GM19328 (cell line): ENCODE data around the gene FBH1.
"Not testable (repeated sequence)": the region's sequence is repeated elsewhere in the genome, so short reads cannot be mapped to it uniquely, and the experiment has no call there.

ENCODE experiments used
- ATAC-seq: cut with Tn5 transposase; IDR thresholded peaks from one replicate; pipeline ENCODE4 v1.9.1; 2021; ENCODE audit warnings: mild to moderate bottlenecking, moderate library complexity; ENCODE audit not compliant: unreplicated experiment

FBH1 gene

DNA sequence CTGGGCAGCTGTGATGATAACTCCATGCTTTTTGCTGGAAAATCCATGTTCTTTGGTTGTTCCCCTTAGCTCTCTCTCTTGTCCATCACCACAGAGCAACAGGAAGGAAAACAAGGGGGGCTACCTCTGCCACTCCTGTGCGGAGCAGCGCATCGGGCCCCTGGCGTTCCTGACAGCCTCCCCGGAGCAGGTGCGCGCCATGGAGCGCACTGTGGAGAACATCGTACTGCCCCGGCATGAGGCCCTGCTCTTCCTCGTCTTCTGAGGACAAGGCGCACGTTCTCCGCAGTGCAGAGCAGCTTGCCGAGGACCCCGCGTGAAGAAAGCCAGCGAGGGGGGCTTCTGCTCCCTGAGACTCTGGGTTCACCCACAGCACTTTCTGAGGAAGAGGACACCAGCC is 47.0 kb downstream of the FBH1 start:
- ATAC-seq, result no peak

DNA sequence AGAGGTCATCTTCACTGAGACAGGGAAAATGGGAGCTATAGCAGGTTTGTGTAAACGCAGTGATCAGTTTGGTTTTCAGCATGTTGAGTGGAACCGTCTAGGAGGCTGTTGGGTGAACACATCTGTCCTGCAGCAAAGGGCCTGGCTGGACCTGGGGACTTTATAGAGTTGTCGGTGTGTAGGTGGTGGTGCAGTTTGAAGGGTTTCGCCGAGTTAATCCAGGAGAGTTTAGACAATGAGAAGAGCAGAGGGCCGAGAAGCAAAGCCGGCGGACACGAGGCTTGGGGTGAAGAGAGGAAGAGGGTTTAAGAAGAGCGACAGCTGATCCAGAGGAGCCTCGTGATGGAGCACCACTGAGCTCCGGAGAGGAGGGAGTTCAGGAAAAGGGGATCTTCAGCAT is 48.2 kb downstream of the FBH1 start:
- ATAC-seq, result no peak

DNA sequence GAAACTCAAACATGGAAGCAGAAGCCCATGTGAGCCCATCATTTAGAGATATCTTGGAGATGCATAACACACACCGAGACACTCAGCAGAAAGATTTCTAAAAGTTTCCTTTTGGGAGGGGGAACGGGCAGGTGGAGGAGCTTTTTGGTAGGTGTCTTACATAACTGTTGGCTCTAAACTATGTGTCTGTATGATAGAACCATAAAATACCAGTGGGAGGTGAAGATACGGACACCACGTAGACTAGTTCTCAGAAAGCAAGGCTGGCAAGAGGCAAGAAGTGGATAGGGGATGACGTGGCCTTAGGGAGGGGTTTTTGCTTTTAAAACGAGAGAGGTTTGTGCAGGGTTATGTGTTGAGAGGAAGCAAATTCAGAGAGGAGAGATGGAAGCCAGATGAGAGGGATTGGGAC is 50.8 kb downstream of the FBH1 start:
- no peak for ATAC-seq

DNA sequence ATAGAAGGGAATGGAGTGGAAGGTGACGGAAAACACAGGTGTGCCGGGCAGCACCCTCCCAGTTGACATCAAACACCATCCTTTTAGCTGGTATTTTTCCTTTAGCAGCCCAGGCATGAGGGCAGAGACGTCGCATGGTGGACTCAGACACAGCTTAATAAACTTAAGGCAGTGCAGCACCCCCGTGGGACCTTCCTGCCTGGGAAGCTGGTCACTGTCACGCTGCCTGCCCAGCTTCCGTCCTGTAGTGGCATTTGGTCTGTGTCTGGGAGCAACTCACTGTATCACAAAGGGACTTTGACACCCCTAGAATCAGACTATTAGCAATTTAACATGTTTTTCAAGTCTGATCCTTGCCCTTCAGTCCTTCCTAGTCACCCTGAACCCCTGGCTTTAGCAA is 51.5 kb downstream of the FBH1 start:
- no peak for ATAC-seq

DNA sequence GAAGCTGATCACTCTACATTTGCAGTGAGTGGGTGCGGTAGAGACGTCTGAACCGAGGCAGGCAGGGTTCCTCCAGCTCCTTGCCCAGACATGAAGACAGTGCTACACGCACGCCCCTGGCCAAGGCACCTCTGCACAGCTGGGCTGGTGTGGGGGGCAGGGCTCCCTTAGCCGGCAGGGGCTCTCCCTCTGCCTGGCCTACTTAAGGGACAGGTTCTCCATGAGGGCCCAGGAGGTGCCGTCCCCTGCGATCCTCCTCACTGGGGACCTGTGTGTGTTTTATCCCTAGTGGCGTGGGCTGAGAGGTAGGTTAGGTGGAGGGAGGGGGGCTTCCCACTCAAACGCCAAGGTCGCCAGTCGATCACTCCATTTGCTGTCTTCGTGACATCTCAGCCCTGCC is 52.0 kb downstream of the FBH1 start:
- ATAC-seq, result no peak

DNA sequence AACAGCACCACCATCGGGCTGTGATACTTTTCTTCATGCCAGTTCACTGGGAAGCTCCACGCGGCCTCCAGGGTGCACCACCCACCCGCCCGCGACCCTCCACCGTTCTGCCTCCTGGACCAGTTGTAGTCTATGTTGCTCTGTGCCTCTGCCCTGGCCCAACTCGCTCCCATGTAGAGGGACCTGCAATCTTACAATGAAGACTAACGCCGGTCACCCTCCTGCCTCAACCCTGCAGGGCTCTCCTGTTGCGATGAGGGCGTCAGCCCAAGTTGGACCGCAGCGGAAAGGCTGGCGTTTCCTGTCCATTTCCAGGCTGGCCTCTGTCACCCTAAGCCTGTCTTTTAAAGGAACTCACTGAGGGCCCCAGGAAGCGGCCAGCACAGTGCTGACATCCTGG is 52.4 kb downstream of the FBH1 start:
- ATAC-seq, result no peak

DNA sequence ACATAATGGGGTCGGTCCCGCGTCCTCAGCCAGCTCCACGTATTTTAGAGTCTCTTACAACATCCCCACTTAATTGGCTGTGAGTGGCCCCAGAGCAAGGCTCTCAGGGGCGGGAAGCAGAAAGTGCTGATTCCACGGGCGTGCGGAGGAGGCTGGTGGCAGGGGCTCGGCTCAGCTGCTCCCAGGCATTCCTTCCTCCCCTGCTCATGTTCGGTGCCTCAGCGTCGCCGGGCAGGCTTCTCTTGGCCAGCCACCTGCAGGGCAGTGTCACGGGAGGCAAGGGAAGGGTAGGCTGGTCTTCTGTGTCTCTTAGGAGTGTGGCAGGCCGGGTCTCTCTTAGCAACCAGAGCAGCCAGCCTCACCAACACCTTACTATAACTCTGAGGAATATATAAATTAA is 53.5 kb downstream of the FBH1 start:
- ATAC-seq, result no peak

DNA sequence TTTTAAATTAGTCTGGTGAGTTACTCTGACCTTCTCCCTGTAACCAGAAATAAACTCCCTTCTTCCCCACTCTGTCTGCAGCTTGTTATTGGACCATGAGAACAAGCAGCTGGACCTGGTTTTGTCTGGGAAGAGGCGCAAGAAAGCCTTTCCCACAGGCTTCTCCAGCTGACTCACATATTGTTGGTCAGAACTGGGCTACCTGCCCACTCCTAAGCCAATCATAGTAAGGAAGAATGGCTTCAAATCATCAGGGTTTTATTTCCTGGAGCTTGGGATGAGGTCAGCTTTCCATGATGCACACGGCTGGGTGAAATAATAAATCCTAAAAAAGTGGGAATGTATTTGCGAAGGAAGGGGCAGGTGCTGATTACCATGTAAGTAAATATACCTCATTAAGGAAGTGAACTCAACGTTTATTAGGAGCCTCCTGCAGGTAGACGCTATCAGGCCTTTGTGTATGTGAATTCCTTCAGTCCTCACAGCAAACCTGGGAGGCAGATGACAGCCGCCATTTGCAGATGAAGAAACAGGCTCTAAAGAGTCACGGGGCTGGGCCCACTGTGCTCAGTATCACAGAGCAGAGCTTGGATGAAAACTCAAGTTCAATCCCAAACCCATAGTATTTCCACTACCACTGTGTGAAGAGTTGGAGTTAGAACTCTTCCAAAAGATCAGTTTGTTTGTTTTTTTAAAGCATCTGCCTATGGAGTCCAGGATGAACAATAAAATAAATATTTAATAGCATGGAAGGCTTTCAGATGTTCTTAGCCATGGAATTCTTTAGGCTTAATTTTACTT is 54.5 kb downstream of the FBH1 start:
- ATAC-seq, result no peak

DNA sequence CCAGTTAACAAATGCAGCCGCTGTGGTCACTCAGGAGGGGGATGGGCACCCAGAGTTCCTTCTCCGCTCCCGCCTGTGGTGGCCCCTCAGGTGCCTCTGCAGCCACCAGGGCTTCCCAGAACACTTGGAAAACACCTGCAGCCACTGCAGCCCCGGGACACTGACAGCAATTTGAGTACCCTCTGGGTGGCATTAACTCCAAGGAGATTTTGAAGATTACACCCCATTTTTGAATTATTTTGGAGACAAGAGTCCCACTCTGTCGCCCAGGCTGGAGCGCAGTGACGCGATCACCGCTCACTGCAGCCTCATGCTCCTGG is 55.1 kb downstream of the FBH1 start:
- no peak for ATAC-seq

DNA sequence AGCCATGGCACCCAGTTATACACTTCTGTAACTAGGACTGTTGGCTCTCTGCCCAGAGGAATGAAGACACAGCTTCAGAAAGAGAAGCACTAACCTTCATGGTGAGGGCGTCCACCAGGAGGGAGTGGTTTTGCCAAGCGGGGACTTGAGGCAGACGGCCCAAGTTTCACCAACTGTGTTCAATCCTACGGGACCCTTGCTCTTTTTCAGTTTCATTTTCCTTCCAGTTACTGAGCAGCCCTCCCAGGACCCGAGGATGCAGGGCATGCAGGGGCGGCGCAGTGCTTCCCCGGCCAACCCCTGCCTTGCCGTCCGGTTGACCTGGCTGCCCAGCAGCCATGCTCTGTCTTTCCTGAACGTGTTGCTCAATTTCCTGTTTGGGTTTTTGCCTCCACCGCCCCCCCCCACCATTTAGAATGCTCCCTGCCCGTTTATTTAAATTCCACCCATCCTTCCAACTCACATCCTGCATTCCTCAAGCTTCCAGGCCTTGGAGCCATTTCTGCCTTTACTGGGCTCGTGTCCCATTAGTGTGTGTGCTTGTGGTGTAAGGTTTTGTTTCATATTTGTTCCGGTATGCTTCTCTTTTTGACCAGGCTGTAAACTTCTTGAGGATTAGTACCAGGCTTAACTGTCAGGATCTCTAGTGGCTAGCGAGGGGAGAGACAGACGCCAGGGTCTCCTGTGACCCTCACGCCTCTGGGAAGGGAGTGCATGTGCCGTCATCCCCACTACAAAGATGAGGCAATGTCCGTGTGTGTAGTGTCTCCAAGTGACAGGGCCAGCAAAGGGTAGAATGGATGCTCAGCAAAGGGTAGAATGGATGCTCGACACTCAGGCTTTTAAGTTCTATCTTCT is 55.7 kb downstream of the FBH1 start:
- ATAC-seq, result no peak

DNA sequence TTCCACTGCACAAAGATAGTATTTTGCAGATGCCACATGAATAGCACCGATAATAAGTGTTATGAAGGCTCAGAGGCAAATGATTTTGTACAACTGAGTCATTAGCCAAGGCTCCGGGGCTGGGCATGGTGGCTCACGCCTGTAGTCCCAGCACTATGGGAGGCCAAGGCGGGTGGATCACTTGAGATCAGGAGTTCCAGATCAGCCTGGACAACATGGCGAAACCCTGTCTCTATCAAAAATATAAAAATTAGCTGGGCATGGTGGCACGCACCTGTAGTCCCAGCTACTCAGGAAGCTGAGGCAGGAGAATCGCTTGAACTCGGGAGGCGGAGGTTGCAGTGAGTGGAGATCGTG is 56.4 kb downstream of the FBH1 start:
- ATAC-seq, result not testable (repeated sequence)

DNA sequence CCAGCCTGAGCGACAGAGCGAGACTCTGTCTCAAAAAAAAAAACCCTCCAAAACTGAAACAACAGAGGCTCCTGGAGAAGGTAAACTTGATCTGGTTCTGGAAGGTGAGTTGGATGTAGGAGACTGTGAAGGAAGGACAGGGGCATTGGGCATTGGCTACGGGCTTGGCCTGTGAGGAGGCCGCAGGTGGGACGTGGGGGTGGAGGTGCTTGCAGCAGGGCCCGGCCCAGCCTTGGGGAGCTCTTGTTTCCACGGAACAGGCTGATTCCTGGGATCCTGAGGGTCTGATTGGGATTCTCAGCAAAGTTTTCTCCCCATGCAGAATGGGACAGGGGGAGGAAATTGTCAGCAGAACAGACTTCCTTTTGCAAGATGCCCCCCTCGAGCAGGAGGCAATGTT is 56.7 kb downstream of the FBH1 start:
- no peak for ATAC-seq

DNA sequence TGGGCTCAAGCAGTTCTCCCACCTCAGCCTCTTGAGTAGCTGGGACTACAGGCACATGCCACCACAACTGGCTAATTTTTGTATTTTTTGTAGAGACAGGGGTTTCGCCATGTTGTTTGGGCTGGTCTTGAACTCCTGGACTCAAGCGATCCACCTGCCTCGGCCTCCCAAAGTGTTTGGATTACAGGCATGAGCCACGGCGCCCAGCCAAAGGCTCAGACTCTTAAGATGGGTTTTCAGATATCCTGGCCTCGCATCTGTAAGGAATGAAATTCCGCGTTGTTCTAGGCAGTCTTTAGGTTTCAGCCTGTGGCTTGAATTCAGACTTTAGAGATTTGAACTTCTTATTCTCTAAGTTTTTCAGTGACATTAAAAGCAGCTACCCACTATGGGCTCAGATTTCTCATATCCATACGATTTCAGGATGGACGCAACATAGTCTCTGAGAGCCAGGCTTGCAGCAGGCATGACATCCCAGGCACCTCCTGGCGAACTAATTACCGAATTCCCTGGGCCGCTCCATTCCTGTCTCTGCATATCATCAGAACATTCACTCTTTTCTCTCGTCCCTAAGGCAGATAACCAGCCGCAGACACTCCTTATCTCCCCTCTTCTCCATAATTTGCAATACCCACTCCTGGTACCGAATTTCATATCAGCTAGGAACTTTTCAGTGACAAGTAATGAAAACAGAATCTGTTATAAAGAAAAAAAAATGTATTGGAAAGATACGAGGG is 57.6 kb downstream of the FBH1 start:
- no peak for ATAC-seq

DNA sequence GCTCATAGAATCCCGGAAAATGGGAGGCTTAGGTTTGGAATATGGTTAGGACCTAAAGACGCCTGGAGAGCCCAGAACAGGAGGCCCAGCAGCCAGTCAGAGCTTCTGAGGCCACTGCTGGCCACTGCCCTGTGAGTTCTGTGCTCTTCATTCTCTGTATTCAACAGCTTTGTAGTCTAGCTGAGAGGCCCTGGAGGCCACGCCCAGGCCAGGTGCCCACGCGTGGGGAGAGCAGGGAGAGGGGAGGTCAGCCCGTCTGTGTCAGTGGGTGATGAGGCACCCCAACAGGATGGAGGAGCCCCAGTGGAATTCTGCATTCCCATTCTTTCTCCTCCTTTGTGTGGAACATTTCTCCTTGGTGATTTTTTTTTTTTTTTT is 58.2 kb downstream of the FBH1 start:
- ATAC-seq, result no peak

DNA sequence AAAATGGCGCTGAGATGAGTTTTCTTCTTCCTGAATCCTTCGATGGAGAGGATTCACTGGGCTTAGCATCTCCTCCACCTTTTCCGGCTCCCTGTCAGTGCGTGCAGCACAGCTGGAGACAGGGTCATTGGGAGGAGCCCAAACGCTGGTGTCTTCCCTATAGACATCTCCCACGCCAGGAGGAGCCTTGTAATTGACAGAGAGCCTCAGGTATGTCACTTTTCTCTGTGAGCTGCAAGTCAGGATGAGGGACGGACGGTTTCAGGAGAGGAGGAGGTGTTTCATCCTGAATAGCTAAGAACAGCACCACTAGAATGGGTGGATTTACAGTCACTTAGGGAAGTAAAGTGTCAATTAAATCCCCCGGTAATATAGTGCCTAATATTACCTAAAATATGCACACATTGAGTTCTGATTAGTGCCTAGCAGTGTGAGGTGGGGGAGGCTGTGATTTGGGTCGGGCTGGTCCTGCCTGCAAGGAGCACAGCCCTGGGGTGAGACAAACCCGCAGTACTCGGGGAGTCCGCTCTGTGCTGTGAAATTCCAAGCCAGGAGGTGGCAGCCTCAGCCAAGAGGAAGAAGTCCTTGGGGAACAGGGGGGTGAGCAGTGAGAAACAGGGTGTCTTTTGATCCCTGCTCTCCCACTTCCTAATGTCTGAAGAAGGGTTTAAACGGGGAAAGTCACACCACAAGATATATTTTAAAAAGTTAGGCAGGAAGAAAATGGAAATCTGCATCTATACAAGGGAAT is 59.1 kb downstream of the FBH1 start:
- no peak for ATAC-seq

DNA sequence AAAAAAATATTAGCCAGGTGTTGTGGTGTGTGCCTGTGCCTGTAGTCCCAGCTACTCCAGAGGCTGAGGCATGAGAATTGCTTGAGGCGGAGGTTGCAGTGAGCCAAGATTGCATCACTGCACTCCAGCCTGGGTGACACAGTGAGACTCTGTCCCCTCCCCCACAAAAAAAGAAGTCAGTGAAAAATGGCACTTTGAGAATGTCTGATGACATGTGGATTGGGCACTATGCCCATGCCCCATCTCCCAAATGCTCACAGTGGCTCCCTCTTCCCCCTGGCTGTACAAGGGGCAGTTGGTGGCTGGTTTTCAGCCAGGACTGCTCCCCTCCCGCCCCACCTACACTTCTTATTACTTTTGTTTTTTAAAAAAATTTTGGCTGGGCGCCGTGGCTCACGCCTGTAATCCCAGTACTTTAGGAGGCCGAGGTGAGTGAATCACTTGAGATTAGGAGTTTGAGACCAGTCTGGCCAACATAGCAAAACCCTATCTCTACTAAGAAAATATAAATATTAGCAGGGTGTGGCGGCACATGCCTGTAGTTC is 61.2 kb downstream of the FBH1 start:
- no peak for ATAC-seq

DNA sequence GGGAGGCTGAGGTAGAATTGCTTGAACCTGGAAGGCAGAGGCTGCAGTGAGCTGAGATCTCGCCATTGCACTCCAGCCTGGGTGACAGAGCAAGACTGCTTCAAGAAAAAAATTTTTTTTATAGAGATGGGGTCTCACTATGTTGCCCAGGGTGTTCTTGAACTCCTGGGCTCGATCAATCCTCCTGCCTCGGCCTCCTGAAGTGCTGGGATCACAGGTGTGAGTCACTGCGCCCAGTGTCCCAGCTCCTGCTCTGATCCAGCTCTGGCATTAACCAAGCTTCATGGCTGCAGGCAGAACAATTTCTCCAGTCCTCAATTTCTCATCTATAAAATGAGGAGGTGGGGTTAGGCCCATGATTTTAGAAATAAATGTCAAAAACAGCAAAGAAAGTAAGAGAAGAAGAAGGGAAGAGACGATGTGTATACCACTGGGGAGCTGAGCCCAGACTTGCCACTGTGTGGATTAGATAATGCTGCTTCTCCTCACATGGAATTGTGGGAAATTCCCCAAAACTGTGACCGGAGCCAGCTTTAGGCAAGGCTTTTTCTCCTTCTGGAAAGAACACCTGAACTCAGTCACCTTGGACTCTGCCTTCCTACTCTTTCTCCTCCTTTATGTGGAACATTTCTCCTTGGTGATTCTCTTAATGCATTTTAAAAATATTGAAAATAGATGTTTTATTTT is 61.8 kb downstream of the FBH1 start:
- no peak for ATAC-seq

DNA sequence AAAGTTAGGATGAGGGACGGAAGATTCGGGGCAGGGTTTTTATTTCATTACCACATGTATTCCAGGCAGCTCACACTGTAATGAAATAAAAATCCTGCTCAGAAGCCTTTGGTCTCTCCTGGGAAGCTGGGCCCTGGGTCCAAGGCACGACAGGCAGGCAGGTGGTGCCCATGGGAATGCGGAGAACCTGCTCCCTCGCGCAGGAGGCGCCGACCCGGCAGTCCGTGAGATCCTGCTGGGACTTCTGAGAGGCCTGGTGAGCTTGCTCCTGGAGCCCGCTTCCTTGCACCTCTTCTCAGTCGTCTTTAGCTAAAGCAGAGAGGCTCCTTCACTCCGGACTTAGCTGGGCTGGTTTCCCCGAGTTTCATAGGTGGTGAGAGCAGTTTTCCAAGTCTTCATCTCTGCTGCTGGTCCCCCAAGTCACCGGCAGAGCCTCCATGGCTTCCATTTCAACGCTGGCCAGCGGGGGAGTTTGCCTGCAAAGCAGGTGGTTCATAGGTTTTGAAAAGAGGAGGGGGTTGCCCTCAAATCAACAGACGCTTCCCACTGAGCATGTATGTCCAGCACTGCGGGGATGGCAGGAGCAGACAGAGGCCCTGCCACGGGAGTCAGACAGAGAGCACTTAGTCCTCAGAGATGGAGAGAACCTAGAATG is 62.8 kb downstream of the FBH1 start:
- ATAC-seq, result no peak

DNA sequence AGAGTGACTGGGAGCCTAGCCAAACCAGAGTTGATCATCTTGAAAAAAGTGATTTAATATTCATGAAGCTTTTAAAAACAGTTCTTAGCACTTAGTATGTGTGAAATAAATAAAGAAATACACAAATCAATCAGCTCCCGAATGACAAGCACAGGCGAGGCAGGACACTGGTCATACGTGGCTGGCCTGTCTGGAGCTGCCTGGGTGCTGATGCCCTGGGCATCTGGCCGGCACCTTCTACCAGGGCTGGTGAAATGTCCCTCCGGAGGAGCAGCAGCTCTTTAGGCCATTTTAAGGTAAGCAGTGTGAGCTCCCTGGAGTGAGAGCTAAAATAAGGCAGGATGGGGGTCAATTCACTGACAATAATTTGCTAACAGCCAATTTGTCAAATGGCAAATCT is 63.6 kb downstream of the FBH1 start:
- no peak for ATAC-seq
